Measurements from ENCODE around the gene BIVM.

DNA sequence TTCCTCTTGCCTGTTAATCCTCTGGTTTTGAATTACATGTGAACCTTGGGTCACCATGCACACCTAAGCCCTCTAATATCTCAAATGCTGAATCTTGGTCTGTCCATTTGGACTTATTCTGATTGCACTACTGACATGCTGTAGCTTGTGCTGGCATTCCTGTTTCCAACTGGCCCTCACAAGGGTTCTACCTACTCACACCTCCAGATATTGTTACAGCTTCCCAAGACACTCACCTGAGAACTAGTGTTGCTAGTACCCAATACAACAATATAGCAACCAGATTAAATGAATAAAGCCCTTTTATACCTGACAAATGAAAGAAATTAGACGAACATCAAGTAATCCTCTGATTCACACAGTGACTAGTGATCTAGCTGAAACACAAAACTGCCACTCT, 41.9 kb upstream of the BIVM start:
- TF ChIP-seq, protein P1, sequence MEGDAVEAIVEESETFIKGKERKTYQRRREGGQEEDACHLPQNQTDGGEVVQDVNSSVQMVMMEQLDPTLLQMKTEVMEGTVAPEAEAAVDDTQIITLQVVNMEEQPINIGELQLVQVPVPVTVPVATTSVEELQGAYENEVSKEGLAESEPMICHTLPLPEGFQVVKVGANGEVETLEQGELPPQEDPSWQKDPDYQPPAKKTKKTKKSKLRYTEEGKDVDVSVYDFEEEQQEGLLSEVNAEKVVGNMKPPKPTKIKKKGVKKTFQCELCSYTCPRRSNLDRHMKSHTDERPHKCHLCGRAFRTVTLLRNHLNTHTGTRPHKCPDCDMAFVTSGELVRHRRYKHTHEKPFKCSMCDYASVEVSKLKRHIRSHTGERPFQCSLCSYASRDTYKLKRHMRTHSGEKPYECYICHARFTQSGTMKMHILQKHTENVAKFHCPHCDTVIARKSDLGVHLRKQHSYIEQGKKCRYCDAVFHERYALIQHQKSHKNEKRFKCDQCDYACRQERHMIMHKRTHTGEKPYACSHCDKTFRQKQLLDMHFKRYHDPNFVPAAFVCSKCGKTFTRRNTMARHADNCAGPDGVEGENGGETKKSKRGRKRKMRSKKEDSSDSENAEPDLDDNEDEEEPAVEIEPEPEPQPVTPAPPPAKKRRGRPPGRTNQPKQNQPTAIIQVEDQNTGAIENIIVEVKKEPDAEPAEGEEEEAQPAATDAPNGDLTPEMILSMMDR (IDR thresholded peaks at IDR 0.05), result no peak
- no peak for TF ChIP-seq EZH2 (IDR thresholded peaks at IDR 0.05)
- no peak for TF ChIP-seq EZH2phosphoT487 (IDR thresholded peaks at IDR 0.05)

Data from neural progenitor cell (in vitro differentiated cells).